Stimulated activated CD4-positive, alpha-beta T cell treated with anti-CD3 and anti-CD28 coated beads, Interleukin-1b, Interleukin-23, amount 100 ng/mL, for 4 hours (primary cell): ENCODE data around the gene NOL11.
"Not testable (repeated sequence)": the region's sequence is repeated elsewhere in the genome, so short reads cannot be mapped to it uniquely, and the experiment has no call there.

Source experiments
- DNase-seq, 2 donors: peaks; one replicate each; pipeline ENCODE4 v3.0.0-alpha.2; 2020; ENCODE audit warnings: low read depth in 2 of 2

Gene NOL11

DNA sequence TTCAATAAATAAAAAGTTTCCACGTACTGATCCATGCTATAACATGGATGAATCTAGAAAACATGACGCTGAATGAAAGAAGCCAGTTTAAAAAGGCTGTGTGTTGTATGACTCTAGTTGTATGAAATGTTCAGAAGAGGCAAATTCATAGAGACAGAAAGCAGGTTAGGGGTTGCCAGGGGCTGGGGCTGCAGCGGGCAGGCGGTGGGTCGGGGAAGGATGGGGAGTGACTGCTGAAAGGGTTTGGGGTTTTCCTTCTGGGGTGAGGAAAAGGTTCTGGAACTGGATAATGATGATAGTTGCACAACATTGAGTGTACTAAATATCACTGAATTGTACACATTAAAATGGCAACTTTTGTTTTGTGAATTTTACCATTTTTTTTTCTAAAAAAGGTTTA, 36.3 kb downstream of the NOL11 start:
- no peak for DNase-seq

DNA sequence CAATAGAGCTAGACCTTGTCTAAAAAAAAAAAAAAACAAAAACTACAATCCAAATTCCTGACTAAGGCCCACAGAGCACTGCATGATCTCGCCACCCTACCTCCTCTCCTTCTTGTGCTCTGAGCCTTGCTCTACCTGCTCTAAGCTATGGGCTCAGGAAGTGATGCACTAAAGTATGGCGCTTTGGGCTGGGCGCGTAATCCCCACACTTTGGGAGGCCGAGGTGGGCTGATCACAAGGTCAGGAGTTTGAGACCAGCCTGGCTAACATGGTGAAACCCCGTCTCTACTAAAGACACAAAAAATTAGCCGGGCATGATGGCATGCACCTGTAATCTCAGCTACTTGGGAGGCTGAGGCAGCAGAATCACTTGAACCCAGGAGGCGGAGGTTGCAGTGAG, 37.0 kb downstream of the NOL11 start:
- not testable (repeated sequence) for DNase-seq

GRCh38 chr17:67756766-67757165, 39.0 kb downstream of the NOL11 start:
- DNase-seq: not testable (repeated sequence)

GRCh38 chr17:67759355-67760171, 41.8 kb downstream of the NOL11 start:
- DNase-seq: no peak

GRCh38 chr17:67765623-67766022, 47.9 kb downstream of the NOL11 start:
- no peak for DNase-seq

DNA sequence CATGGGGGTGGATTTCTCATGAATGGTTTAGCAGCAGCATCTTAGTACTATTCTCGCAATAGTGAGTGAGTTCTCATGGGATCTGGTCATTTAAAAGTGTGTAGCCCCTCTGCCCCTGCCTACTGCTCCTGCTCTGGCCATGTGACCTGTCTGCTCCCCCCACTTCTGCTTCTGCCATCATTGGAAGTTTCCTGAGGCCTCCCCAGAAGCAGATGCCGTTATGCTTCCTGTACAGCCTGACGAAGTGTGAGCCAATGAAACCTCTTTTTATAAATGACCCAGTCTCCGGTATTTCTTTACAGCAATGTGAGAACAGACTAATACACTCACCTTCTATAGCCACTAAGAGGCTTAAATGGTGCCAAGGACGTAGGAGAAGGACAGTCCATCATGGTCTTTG, 51.5 kb downstream of the NOL11 start:
- no peak for DNase-seq

DNA sequence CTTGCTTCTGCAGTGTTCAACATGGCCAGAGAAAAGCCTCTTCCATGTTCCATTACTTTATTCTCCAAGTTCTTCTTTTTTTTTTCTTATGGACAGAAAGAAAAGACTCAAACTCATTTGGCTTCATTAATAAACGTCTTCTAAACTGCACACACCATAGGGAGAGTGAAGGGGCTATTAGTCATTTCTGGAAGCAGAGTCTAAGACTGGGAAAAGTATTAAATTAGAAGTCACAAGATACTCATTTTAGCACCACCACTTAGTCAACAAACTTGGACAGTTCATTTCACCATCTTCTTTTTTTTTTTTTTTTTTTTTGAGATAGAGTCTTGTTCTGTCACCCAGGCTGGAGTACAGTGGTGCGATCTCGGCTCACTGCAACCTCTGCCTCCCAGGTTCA, 52.8 kb downstream of the NOL11 start:
- no peak for DNase-seq

DNA sequence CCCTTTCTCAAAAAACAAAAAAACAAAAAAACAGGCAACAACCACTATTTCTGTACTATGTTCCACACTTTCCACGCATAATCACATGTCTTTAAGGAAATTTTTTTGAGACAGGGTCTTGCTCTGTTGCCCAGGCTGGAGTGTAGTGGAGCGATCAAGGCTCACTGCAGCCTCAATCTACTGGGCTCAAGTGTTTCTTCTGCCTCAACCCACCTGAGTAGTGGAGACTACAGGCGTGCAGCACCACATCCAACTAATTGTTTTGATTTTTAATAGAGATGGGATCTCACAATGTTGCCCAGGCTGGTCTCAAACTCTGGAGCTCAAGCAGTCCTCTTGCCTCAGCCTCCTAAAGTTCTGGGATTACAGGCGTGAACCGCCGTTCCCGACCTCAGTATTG, 54.9 kb downstream of the NOL11 start:
- no peak for DNase-seq

GRCh38 chr17:67773246-67773645, 55.5 kb downstream of the NOL11 start:
- no peak for DNase-seq

DNA sequence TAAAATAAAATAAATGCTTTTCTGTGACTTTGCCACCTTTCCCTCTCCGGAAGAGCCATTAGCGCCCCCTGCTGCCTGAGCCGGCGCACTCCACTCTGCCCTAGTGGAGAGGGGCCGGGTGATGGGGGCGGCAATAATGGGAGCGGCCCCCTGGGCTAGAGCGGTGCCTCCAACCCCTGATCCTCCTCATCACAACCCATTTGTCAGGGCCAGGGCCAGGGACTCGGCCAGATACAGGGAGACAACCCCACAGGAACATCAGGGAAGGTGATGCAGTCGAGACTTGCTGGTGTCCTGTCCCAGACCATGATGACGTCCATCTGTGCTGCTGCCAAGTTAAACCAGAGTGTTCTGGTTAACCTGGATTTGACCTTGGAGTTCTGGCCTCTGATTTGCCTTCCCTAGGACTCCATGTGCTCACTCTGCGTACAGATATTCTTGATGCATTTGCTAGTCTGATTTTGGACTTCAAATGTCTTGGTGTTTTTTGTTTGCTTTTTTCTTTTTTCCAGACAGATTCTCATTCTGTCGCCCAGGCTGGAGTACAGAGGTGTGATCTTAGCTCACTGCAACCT, 61.4 kb downstream of the NOL11 start:
- peak in 1 of 2 donors; percentile 0 for DNase-seq

- DNase-seq: no peak
Observed at GRCh38 chr17:67784364-67785121, 66.8 kb downstream of the NOL11 start.

- no peak for DNase-seq
Observed at GRCh38 chr17:67785122-67785477, 67.4 kb downstream of the NOL11 start.

- no peak for DNase-seq
Observed at GRCh38 chr17:67785504-67785903, 67.8 kb downstream of the NOL11 start.
